MM.1S (cell line): ENCODE data around the gene CRTC2.

Experiments
- CTCF ChIP-seq: fragments of 300-600 bp; sonication (generic); IDR thresholded peaks from 2 replicates; pipeline ENCODE4 v1.5.1; 2016; ENCODE audit warnings: antibody characterized with exemption, low read length, mixed read lengths
- EZH2 ChIP-seq: fragments of 300-600 bp; sonication (generic); optimal IDR thresholded peaks from 2 replicates; pipeline ENCODE3; 2017; ENCODE audit warnings: low read depth, mild to moderate bottlenecking, antibody characterized with exemption, low read length, mixed read lengths
- EZH2phosphoT487 ChIP-seq: fragments of 300-600 bp; sonication (generic); IDR thresholded peaks from 2 replicates; pipeline ENCODE4 v1.6.1; 2018; ENCODE audit warnings: antibody characterized with exemption, low read length

GRCh38 chr1:153936011-153936802, 22.2 kb downstream of the CRTC2 start:
- TF ChIP-seq CTCF (no peak), EZH2phosphoT487 (no peak), EZH2 (no peak)
